BJ (cell line): ENCODE measurements around the gene ATP6V0A1. TPM values are rescaled to one million over a fixed set of nuclear protein-coding genes. Genes with fewer than 3 reads are reported as not detected.

Source experiments
- CTCF ChIA-PET: fragments of 350-600 bp; formaldehyde crosslinking; extraction: SDS; loops from one replicate; lab custom pipeline; 2021; ENCODE audit warnings: antibody characterized with exemption, inconsistent platforms; lab: Yijun Ruan, JAX
- POLR2A ChIA-PET: fragments of 300-600 bp; sonication (Branson Sonifier 250); formaldehyde crosslinking; extraction: SDS; loops from one replicate; lab custom pipeline; 2021; ENCODE audit warnings: antibody characterized with exemption; lab: Charles Lee
- DNase-seq: peaks from one replicate; pipeline ENCODE4 v3.0.0-alpha.2; 2011; ENCODE audit warnings: low read depth
- H3K27me3 ChIP-seq: 2 replicates; pipeline ENCODE4 v1.6.0; 2011; ENCODE audit warnings: low read length; ENCODE audit not compliant: control insufficient read depth, insufficient read depth
- H3K36me3 ChIP-seq: 2 replicates; pipeline ENCODE4 v1.5.1; 2011; ENCODE audit warnings: low read length; ENCODE audit not compliant: control insufficient read depth, insufficient read depth
- H3K4me3 ChIP-seq: 2 replicates; pipeline ENCODE4 v1.5.1; 2011; ENCODE audit warnings: low read depth, mild to moderate bottlenecking, control low read depth, low read length
- polyA plus RNA-seq: library from polyadenylated mRNA; depleted of rRNA; stranded (reverse); fragments of >200 nt; gene quantifications from 2 replicates; pipeline ENCODE4 v1.2.3, GENCODE V29; 2011
- TF ChIP-seq, protein P1 (sequence below): IDR thresholded peaks from 2 replicates; pipeline ENCODE4 v1.5.1; 2011; ENCODE audit warnings: low read depth, mild to moderate bottlenecking, control low read depth, inconsistent platforms, low read length, moderate library complexity; ENCODE audit not compliant: insufficient read depth

The ATP6V0A1 gene
- polyA plus RNA-seq, 1 experiment: 37.1 TPM

DNA sequence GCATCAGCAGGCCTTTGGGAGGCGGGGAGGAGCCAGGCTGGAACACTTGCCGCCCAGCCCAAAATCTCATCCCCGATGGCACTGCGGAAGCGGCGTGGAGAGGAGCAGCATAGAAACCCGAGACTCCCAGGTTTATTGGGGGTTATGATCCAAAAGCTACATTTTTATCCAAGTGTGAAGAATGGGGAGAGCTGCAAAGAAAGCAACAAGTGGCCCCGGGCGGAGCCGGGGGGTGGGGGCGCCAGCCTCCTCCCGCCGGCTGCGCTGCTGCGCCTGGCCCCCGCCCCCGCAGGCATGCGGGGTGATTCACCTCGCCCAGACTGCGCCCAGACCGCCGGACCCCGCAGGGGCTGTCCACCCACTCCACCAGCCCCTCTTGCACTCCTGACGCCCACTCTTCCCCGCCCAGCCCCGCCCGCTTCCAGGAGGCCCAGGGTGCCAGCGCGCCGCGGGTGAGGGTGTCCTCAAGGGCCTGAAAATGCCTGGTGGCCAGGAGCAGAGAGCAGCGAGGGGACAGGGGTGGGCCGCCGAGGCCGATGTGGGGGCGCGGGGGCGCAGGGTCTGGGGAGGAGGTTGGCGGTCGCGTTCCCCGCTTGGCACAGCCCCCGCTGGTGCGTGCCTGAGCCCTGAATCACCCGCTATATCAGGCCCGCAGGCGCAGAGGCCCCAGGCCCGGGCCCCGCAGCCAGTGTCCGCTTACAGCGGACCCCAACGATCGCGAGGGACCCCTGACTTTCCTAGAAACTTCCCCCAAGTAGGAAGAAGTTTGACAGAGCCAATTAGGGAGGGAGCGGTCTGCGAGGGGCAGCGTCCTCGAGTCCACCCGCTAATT, 37.0 kb upstream of the ATP6V0A1 start:
- peak overlapping the region; percentile 64 for H3K4me3 ChIP-seq
- no peak for DNase-seq
- ChIA-PET POLR2A (interaction anchor here (0.6 to 1.9 kb wide), 5 partner anchors 8 to 110 kb away, joined by 3 to 31 read pairs (median 4); no protein-coding TSS in a partner anchor), CTCF (interaction anchor here (0.6 to 4.9 kb wide), 8 partner anchors 42 to 140 kb away, joined by 3 to 31 read pairs (median 4); no protein-coding TSS in a partner anchor)
- TF ChIP-seq, protein P1, sequence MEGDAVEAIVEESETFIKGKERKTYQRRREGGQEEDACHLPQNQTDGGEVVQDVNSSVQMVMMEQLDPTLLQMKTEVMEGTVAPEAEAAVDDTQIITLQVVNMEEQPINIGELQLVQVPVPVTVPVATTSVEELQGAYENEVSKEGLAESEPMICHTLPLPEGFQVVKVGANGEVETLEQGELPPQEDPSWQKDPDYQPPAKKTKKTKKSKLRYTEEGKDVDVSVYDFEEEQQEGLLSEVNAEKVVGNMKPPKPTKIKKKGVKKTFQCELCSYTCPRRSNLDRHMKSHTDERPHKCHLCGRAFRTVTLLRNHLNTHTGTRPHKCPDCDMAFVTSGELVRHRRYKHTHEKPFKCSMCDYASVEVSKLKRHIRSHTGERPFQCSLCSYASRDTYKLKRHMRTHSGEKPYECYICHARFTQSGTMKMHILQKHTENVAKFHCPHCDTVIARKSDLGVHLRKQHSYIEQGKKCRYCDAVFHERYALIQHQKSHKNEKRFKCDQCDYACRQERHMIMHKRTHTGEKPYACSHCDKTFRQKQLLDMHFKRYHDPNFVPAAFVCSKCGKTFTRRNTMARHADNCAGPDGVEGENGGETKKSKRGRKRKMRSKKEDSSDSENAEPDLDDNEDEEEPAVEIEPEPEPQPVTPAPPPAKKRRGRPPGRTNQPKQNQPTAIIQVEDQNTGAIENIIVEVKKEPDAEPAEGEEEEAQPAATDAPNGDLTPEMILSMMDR: no peak
- peaks cover 3% of the 10 kb centered on the region; the same call in 1 of the 2 replicates for H3K36me3 ChIP-seq
- no peaks in the 10 kb centered on the region for H3K27me3 ChIP-seq

DNA sequence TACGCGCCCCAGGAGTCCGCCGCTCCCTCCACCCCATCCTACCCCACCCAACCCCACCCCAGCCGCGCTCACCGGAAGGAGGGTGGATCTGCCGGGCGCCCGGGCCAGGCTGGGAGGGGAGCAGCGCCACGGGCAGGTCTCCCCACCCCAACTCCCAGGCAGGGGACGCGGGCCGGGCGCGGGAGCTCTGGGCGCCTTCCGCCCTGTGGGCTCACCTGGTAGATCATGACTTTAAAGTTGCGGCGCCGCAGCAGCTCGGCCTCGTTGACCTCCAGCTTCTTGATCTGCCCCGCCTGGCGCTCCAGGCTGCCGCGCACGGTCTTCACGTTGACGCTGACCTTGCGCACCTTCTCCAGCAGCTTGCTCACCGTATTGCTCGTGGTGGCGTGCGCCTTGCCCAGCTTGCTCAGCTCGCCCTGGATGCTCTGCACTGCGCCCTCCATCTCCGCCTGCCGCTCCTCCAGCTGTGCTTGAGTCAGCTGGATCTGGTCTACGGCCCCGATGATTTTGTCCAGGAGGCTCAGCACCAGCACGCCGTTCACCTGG, 36.2 kb upstream of the ATP6V0A1 start:
- no peaks in the 10 kb centered on the region for H3K27me3 ChIP-seq
- POLR2A ChIA-PET: interaction anchor here (0.5 to 1.9 kb wide), 8 partner anchors 8 to 415 kb away, joined by 4 to 31 read pairs (median 6); partner anchors contain the start of gene STAT3
- peak overlapping the region; percentile 64 for H3K4me3 ChIP-seq
- CTCF ChIA-PET: interaction anchor here (0.9 to 4.9 kb wide), 8 partner anchors 34 to 110 kb away, joined by 3 to 31 read pairs (median 4); partner anchors contain the start of gene STAT3
- DNase-seq: no peak
- TF ChIP-seq, protein P1: no peak
- no peaks in the 10 kb centered on the region for H3K36me3 ChIP-seq

DNA sequence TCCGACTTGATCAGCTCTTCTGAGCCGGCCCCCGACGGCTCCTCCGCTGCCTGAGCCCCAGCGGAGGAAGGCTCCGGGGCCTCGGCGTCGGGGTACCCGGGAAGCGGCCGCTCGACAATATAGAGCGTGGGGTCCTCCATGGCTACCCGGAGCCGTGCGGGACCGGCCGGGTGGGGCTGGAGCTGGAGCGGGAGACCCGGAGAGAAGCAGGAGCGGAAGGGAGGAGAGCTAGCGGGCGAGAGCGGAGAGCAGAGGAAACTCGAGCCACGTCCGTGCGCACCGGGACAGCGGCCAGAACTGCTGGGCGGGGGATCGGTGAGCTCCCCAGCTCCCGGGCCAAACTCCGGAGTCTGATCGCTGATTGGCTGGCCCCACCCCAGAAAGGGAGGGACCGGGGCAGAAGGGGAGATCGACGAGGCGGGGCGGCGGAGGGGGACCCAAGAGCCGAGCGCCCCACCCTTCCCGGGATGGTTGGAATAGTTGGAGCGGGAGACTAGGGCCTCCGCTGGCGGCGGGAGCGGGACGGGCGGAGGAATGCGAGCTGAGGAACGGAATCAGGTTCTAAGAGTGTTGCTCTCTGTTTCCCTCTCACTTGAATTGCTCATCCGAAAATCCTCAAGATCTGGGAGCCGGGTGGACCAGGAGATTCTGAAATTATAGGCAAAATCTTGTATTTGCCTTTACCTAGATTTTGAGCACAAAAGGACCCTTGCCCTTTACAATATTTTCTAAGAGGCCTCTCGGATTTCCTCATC, 35.5 kb upstream of the ATP6V0A1 start, which contains the start of gene CAVIN1:
Gene CAVIN1 (minus strand): TSS at position 299 of the 755 bp plus-strand sequence. CDS start 159 bp downstream, at position 140.
- POLR2A ChIA-PET: interaction anchor here (0.5 to 1.9 kb wide), 14 partner anchors 9 to 1904 kb away, joined by 3 to 31 read pairs (median 4); partner anchors contain the start of gene STAT3
- CTCF ChIA-PET: interaction anchor here (0.6 to 4.9 kb wide), 11 partner anchors 10 to 111 kb away, joined by 3 to 31 read pairs (median 3); partner anchors contain the start of gene STAT3
- H3K27me3 ChIP-seq: no peaks in the 10 kb centered on the region
- no peaks in the 10 kb centered on the region for H3K36me3 ChIP-seq
- H3K4me3 ChIP-seq: peak within 1 kb of the TSS; percentile 64
- TF ChIP-seq, protein P1: no peak
- peak; percentile 91 for DNase-seq

DNA sequence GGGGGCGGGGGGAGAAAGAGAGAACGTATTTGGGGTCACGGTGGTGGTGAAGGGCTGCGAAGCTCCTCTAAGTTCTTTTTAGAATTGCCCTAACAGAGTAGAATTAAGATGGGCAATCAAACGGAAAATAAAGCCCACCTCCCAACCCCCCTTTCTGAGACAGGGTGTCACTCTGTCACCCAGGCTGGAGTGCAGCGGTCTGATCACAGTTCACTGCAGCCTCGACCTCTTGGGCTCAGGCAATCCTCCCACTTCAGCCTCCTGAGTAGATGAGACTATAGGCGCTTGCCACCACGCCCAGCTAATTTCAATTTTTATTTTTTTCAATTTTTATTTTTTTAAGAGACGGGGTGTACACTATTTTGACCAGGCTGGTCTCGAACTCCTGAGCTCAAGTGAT, 34.9 kb upstream of the ATP6V0A1 start:
- H3K27me3 ChIP-seq: no peaks in the 10 kb centered on the region
- ChIA-PET POLR2A (interaction anchor here (0.5 to 1.9 kb wide), 10 partner anchors 13 to 154 kb away, joined by 3 to 31 read pairs (median 4); partner anchors contain the start of gene STAT3), CTCF (interaction anchor here (0.6 to 4.9 kb wide), 7 partner anchors 11 to 108 kb away, joined by 3 to 31 read pairs (median 3); partner anchors contain the start of gene STAT3)
- peak overlapping the region; percentile 42 for H3K4me3 ChIP-seq
- DNase-seq: no peak
- TF ChIP-seq, protein P1: no peak
- no peaks in the 10 kb centered on the region for H3K36me3 ChIP-seq
